Muscle of leg (tissue), 11 donors: Measurements from ENCODE around the gene TMEM9. TPM values are rescaled to one million over a fixed set of nuclear protein-coding genes. Genes with fewer than 3 reads are reported as not detected.

ENCODE experiments used
- DNase-seq: peaks from one replicate; pipeline ENCODE4 v3.0.0; 2013
- H3K27ac ChIP-seq: one replicate; pipeline ENCODE4 v1.5.1; 2013; ENCODE audit warnings: mild to moderate bottlenecking, low read length, control low read depth
- H3K27me3 ChIP-seq: one replicate; pipeline ENCODE4 v1.6.1; 2013; ENCODE audit warnings: low read length; ENCODE audit not compliant: control insufficient read depth, insufficient read depth
- H3K36me3 ChIP-seq: one replicate; pipeline ENCODE4 v1.6.1; 2013; ENCODE audit warnings: low read length; ENCODE audit not compliant: control insufficient read depth, insufficient read depth
- H3K4me1 ChIP-seq: one replicate; pipeline ENCODE4 v1.6.1; 2013; ENCODE audit warnings: low read length; ENCODE audit not compliant: control insufficient read depth, insufficient read depth
- H3K4me3 ChIP-seq: one replicate; pipeline ENCODE4 v1.5.1; 2013; ENCODE audit warnings: low read length, control low read depth
- H3K9me3 ChIP-seq: replicated peaks from 2 replicates; pipeline ENCODE4 v1.6.1; 2013; ENCODE audit warnings: low read depth, low read length; ENCODE audit not compliant: control insufficient read depth
- WGBS: methylation state at CpG from one replicate; pipeline ENCODE4 v1.1.5; 2013; ENCODE audit warnings: missing lambda C conversion rate; ENCODE audit not compliant: insufficient coverage; 5-methylcytosine and 5-hydroxymethylcytosine counted together
- polyA plus RNA-seq, 8 donors: library from polyadenylated mRNA; unstranded; fragments of 120-200 nt; gene quantifications; one replicate each; pipeline versions ENCODE4 v1.2.1 to v1.2.3, GENCODE V29; 2013; ENCODE audit warnings: inconsistent platforms in 1 of 8, low replicate concordance in 1 of 8; ENCODE audit not compliant: insufficient read length in 8 of 8, insufficient read depth in 1 of 8
- total RNA-seq: library from RNA; stranded (reverse); fragments of 120-200 nt; gene quantifications from one replicate; pipeline ENCODE4 v1.2.4, GENCODE V29; 2013

The TMEM9 gene
- total and polyA plus RNA-seq, 9 donors, result 50.3 to 83.1 (median 70.2) TPM

GRCh38 chr1:201096041-201096461 lies 58.2 kb downstream of the TMEM9 start:
- H3K27ac ChIP-seq, result peak overlapping the region; percentile 93
- peaks cover 5% of the 10 kb centered on the region for H3K36me3 ChIP-seq
- H3K4me1 ChIP-seq, result peaks cover 78% of the 10 kb centered on the region
- 40% methylated on average over 1 of the region's 5 CpGs for WGBS
- peak; percentile 86 for DNase-seq
- no peaks in the 10 kb centered on the region for H3K9me3 ChIP-seq
- no peaks in the 10 kb centered on the region for H3K27me3 ChIP-seq
- H3K4me3 ChIP-seq, result no peak overlapping the region

GRCh38 chr1:201095581-201095980 lies 58.7 kb downstream of the TMEM9 start:
- WGBS, result 58% methylated on average over 2 of the region's 2 CpGs
- no peak overlapping the region for H3K4me3 ChIP-seq
- H3K27ac ChIP-seq, result peak overlapping the region; percentile 93
- H3K36me3 ChIP-seq, result peaks cover 5% of the 10 kb centered on the region
- H3K4me1 ChIP-seq, result peaks cover 80% of the 10 kb centered on the region
- DNase-seq, result no peak
- H3K9me3 ChIP-seq, result no peaks in the 10 kb centered on the region
- H3K27me3 ChIP-seq, result no peaks in the 10 kb centered on the region

- DNase-seq, result peak; percentile 62
- H3K27ac ChIP-seq, result peak overlapping the region; percentile 93
- no peak overlapping the region for H3K4me3 ChIP-seq
- H3K9me3 ChIP-seq, result no peaks in the 10 kb centered on the region
- 63% methylated on average over 1 of the region's 4 CpGs for WGBS
- peaks cover 80% of the 10 kb centered on the region for H3K4me1 ChIP-seq
- no peaks in the 10 kb centered on the region for H3K27me3 ChIP-seq
- H3K36me3 ChIP-seq, result peaks cover 3% of the 10 kb centered on the region
Measured at GRCh38 chr1:201094832-201095231, 59.4 kb downstream of the TMEM9 start.

GRCh38 chr1:201093962-201094361 lies 60.3 kb downstream of the TMEM9 start:
- H3K27ac ChIP-seq, result peak overlapping the region; percentile 66
- no peaks in the 10 kb centered on the region for H3K9me3 ChIP-seq
- WGBS, result 71% methylated on average over 6 of the region's 7 CpGs
- H3K4me3 ChIP-seq, result no peak overlapping the region
- peaks cover 5% of the 10 kb centered on the region for H3K36me3 ChIP-seq
- DNase-seq, result no peak
- H3K4me1 ChIP-seq, result peaks cover 80% of the 10 kb centered on the region
- H3K27me3 ChIP-seq, result no peaks in the 10 kb centered on the region

- peaks cover 8% of the 10 kb centered on the region for H3K36me3 ChIP-seq
- no peak overlapping the region for H3K4me3 ChIP-seq
- no peak overlapping the region for H3K27ac ChIP-seq
- no peaks in the 10 kb centered on the region for H3K27me3 ChIP-seq
- no peaks in the 10 kb centered on the region for H3K9me3 ChIP-seq
- WGBS, result 86% methylated on average over 5 of the region's 7 CpGs
- peaks cover 79% of the 10 kb centered on the region for H3K4me1 ChIP-seq
- DNase-seq, result no peak
Measured at GRCh38 chr1:201093561-201093960, 60.7 kb downstream of the TMEM9 start.

GRCh38 chr1:201092738-201093137 lies 61.5 kb downstream of the TMEM9 start:
- WGBS, result 86% methylated on average over 2 of the region's 3 CpGs
- H3K4me1 ChIP-seq, result peaks cover 70% of the 10 kb centered on the region
- no peaks in the 10 kb centered on the region for H3K9me3 ChIP-seq
- peaks cover 12% of the 10 kb centered on the region for H3K36me3 ChIP-seq
- no peaks in the 10 kb centered on the region for H3K27me3 ChIP-seq
- no peak overlapping the region for H3K27ac ChIP-seq
- H3K4me3 ChIP-seq, result no peak overlapping the region
- no peak for DNase-seq

GRCh38 chr1:201091256-201091655 lies 63.0 kb downstream of the TMEM9 start:
- Histone ChIP-seq H3K27me3 (no peaks in the 10 kb centered on the region), H3K4me3 (no peak overlapping the region), H3K9me3 (no peaks in the 10 kb centered on the region), H3K4me1 (peaks cover 56% of the 10 kb centered on the region), H3K27ac (no peak overlapping the region), H3K36me3 (peaks cover 12% of the 10 kb centered on the region)
- DNase-seq, result no peak
- WGBS, result 100% methylated on average over 1 of the region's 4 CpGs

- WGBS, result 0% methylated on average over 1 of the region's 4 CpGs
- no peaks in the 10 kb centered on the region for H3K27me3 ChIP-seq
- H3K36me3 ChIP-seq, result peaks cover 12% of the 10 kb centered on the region
- no peak overlapping the region for H3K4me3 ChIP-seq
- no peaks in the 10 kb centered on the region for H3K9me3 ChIP-seq
- peak; percentile 74 for DNase-seq
- peaks cover 48% of the 10 kb centered on the region for H3K4me1 ChIP-seq
- H3K27ac ChIP-seq, result peak overlapping the region; percentile 45
Measured at GRCh38 chr1:201090541-201090940, 63.7 kb downstream of the TMEM9 start.

- WGBS, result 43% methylated on average over 3 of the region's 5 CpGs
- Histone ChIP-seq H3K36me3 (peaks cover 18% of the 10 kb centered on the region), H3K4me1 (peaks cover 39% of the 10 kb centered on the region), H3K27me3 (no peaks in the 10 kb centered on the region), H3K27ac (peak overlapping the region; percentile 45), H3K4me3 (no peak overlapping the region), H3K9me3 (no peaks in the 10 kb centered on the region)
- peak; percentile 50 for DNase-seq
Measured at GRCh38 chr1:201089596-201089995, 64.7 kb downstream of the TMEM9 start.

GRCh38 chr1:201088901-201089525 lies 65.3 kb downstream of the TMEM9 start:
- no peak overlapping the region for H3K4me3 ChIP-seq
- no peaks in the 10 kb centered on the region for H3K27me3 ChIP-seq
- peaks cover 34% of the 10 kb centered on the region for H3K4me1 ChIP-seq
- H3K36me3 ChIP-seq, result peaks cover 18% of the 10 kb centered on the region
- WGBS, result 87% methylated on average over 16 of the region's 19 CpGs
- no peak overlapping the region for H3K27ac ChIP-seq
- no peaks in the 10 kb centered on the region for H3K9me3 ChIP-seq
- no peak for DNase-seq

- Histone ChIP-seq H3K27me3 (no peaks in the 10 kb centered on the region), H3K36me3 (peaks cover 21% of the 10 kb centered on the region), H3K9me3 (no peaks in the 10 kb centered on the region), H3K27ac (no peak overlapping the region), H3K4me1 (peaks cover 34% of the 10 kb centered on the region), H3K4me3 (no peak overlapping the region)
- no peak for DNase-seq
- WGBS, result no CpG with 5 or more reads among the region's 4 CpGs
Measured at GRCh38 chr1:201088395-201088794, 65.9 kb downstream of the TMEM9 start.
